Progenitor cell of endocrine pancreas (in vitro differentiated cells): Measurements from ENCODE around the gene OR2T12. TPM values are rescaled to one million over a fixed set of nuclear protein-coding genes. Genes with fewer than 3 reads are reported as not detected.

Experiments used
- DNase-seq: peaks from one replicate; pipeline ENCODE4 v3.0.0; 2021; ENCODE audit warnings: low spot score; ENCODE audit not compliant: unreplicated experiment
- H3K27ac Mint-ChIP-seq: 2 replicates; pipeline ENCODE4 v1.8.0; 2021; ENCODE audit warnings: mild to moderate bottlenecking, moderate library complexity, mixed read lengths
- H3K27me3 Mint-ChIP-seq: 2 replicates; pipeline ENCODE4 v1.8.0; 2021; ENCODE audit warnings: mixed read lengths
- H3K36me3 Mint-ChIP-seq: 2 replicates; pipeline ENCODE4 v1.8.0; 2022; ENCODE audit warnings: mixed read lengths; ENCODE audit not compliant: insufficient read depth
- H3K4me1 Mint-ChIP-seq: 2 replicates; pipeline ENCODE4 v1.8.0; 2021; ENCODE audit warnings: low read depth, mixed read lengths
- H3K4me3 Mint-ChIP-seq: 2 replicates; pipeline ENCODE4 v1.8.0; 2021; ENCODE audit warnings: low read depth, mild to moderate bottlenecking, moderate library complexity, mixed read lengths
- H3K9me3 Mint-ChIP-seq: 2 replicates; pipeline ENCODE4 v1.8.0; 2021; ENCODE audit warnings: low read depth, mixed read lengths
- total RNA-seq: library from RNA; stranded (reverse); gene quantifications from 2 replicates; pipeline ENCODE4 v1.2.1, GENCODE V29; 2021
- TF ChIP-seq, protein P1 (sequence below): fragments of 200-600 bp; sonication (generic); IDR thresholded peaks from one replicate; pipeline ENCODE4 v1.5.0; 2021; ENCODE audit warnings: antibody characterized with exemption, mild to moderate bottlenecking; ENCODE audit not compliant: unreplicated experiment

Gene OR2T12
- total RNA-seq, 1 donor from 2014 or later: not detected

DNA sequence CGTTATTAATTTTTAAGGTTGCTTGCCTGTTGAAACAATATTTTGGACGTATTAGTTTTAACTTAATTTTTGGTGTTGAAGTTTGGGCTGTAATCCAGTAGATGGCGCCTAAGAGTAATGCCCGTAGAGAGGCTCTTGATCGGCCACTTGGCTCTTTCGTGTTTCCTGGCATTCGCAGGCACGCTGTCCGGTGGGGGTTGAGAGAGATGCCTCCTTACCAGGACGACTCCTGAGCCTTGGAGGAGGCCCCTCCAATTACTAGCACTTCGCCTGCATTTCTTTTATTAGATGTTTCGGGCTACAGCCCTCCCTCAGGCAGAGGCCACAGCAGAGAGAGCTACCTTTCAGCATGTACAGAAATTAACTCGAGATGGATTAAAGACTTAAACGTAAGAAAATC lies 60.0 kb downstream of the OR2T12 start:
- H3K4me3 Mint-ChIP-seq: no peak overlapping the region

More for the DNA sequence above, 60.0 kb downstream of the OR2T12 start:
- H3K36me3 Mint-ChIP-seq: no peaks in the 10 kb centered on the region
- no peaks in the 10 kb centered on the region for H3K4me1 Mint-ChIP-seq
- H3K27ac Mint-ChIP-seq: no peak overlapping the region
- H3K9me3 Mint-ChIP-seq: peaks cover 60% of the 10 kb centered on the region
- DNase-seq: no peak
- no peaks in the 10 kb centered on the region for H3K27me3 Mint-ChIP-seq
- TF ChIP-seq, protein P1, sequence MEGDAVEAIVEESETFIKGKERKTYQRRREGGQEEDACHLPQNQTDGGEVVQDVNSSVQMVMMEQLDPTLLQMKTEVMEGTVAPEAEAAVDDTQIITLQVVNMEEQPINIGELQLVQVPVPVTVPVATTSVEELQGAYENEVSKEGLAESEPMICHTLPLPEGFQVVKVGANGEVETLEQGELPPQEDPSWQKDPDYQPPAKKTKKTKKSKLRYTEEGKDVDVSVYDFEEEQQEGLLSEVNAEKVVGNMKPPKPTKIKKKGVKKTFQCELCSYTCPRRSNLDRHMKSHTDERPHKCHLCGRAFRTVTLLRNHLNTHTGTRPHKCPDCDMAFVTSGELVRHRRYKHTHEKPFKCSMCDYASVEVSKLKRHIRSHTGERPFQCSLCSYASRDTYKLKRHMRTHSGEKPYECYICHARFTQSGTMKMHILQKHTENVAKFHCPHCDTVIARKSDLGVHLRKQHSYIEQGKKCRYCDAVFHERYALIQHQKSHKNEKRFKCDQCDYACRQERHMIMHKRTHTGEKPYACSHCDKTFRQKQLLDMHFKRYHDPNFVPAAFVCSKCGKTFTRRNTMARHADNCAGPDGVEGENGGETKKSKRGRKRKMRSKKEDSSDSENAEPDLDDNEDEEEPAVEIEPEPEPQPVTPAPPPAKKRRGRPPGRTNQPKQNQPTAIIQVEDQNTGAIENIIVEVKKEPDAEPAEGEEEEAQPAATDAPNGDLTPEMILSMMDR: peak; percentile 27

Other genes with a start within 250 kb of the OR2T12 start
- gene OR2L13, start 208.2 kb downstream of the OR2T12 start, total RNA-seq: not detected in 2 replicates
- gene OR2M5, start 158.3 kb downstream of the OR2T12 start, total RNA-seq: not detected in 2 replicates
- gene OR2M2, start 128.6 kb downstream of the OR2T12 start, total RNA-seq: not detected in 2 replicates
- gene OR2M3, start 106.2 kb downstream of the OR2T12 start, total RNA-seq: not detected in 2 replicates
- gene OR2M4, start 72.0 kb downstream of the OR2T12 start, total RNA-seq: not detected in 2 replicates
- not detected in 2 replicates for gene OR2T33, start 25.4 kb downstream of the OR2T12 start, total RNA-seq
- not detected in 2 replicates for gene OR2M7, start 21.1 kb upstream of the OR2T12 start, total RNA-seq
- not detected in 2 replicates for gene OR14C36, start 45.4 kb upstream of the OR2T12 start, total RNA-seq
- not detected in 2 replicates for gene OR2T4, start 58.2 kb upstream of the OR2T12 start, total RNA-seq
- not detected in 2 replicates for gene OR2T6, start 72.3 kb upstream of the OR2T12 start, total RNA-seq
- not detected in 2 replicates for gene OR2T1, start 99.6 kb upstream of the OR2T12 start, total RNA-seq
- gene OR2T2, start 142.2 kb upstream of the OR2T12 start, total RNA-seq: not detected in 2 replicates
- not detected in 2 replicates for gene OR2T3, start 169.9 kb upstream of the OR2T12 start, total RNA-seq
- not detected in 2 replicates for gene OR2T5, start 185.2 kb upstream of the OR2T12 start, total RNA-seq
- not detected in 2 replicates for gene OR2G6, start 204.6 kb upstream of the OR2T12 start, total RNA-seq